Endodermal cell (in vitro differentiated cells): ENCODE results near the gene AIP. TPM values are rescaled to one million over a fixed set of nuclear protein-coding genes. Genes with fewer than 3 reads are reported as not detected.

ENCODE experiments used
- DNase-seq: peaks from one replicate; pipeline ENCODE4 v3.0.0-alpha.2; 2017
- H3K27ac ChIP-seq: 2 replicates; pipeline ENCODE4 v1.5.1; 2013; ENCODE audit warnings: mild to moderate bottlenecking, low read depth, low read length, moderate library complexity
- H3K27me3 ChIP-seq: 2 replicates; pipeline ENCODE4 v1.6.1; 2013; ENCODE audit warnings: mild to moderate bottlenecking, low read length, moderate library complexity; ENCODE audit not compliant: insufficient read depth, control insufficient read depth, poor library complexity, severe bottlenecking
- H3K36me3 ChIP-seq: 2 replicates; pipeline ENCODE4 v1.7.0; 2013; ENCODE audit warnings: mild to moderate bottlenecking, low read length, moderate library complexity; ENCODE audit not compliant: control insufficient read depth, insufficient read depth
- H3K4me1 ChIP-seq: one replicate; pipeline ENCODE4 v1.7.0; 2013; ENCODE audit warnings: low read length; ENCODE audit not compliant: control insufficient read depth, insufficient read depth
- H3K4me3 ChIP-seq: 2 replicates; pipeline ENCODE4 v1.5.1; 2013; ENCODE audit warnings: mild to moderate bottlenecking, low read length, moderate library complexity
- H3K9ac ChIP-seq: 2 replicates; pipeline ENCODE4 v1.6.1; 2013; ENCODE audit warnings: mild to moderate bottlenecking, low read length, moderate library complexity; ENCODE audit not compliant: poor library complexity, severe bottlenecking; ENCODE audit errors: extremely low read depth
- H3K9me3 ChIP-seq: 2 replicates; pipeline ENCODE4 v1.6.1; 2013; ENCODE audit warnings: mild to moderate bottlenecking, low read length, moderate library complexity; ENCODE audit not compliant: control insufficient read depth
- H3K27ac Mint-ChIP-seq: 2 replicates; pipeline ENCODE4 v1.8.0; 2020; ENCODE audit warnings: mixed read lengths
- H3K27me3 Mint-ChIP-seq: 2 replicates; pipeline ENCODE4 v1.8.0; 2021; ENCODE audit warnings: mild to moderate bottlenecking, mixed read lengths; ENCODE audit not compliant: insufficient read depth
- H3K36me3 Mint-ChIP-seq: 2 replicates; pipeline ENCODE4 v1.8.0; 2020; ENCODE audit warnings: low read depth, mixed read lengths
- H3K4me1 Mint-ChIP-seq: 2 replicates; pipeline ENCODE4 v1.8.0; 2020; ENCODE audit warnings: mixed read lengths
- H3K4me3 Mint-ChIP-seq: 2 replicates; pipeline ENCODE4 v1.8.0; 2020; ENCODE audit warnings: mild to moderate bottlenecking, moderate library complexity, mixed read lengths
- H3K9me3 Mint-ChIP-seq: 2 replicates; pipeline ENCODE4 v1.8.0; 2020; ENCODE audit warnings: mild to moderate bottlenecking, mixed read lengths
- CTCF ChIP-seq: fragments of 200-600 bp; sonication (generic); conservative IDR thresholded peaks from 2 replicates; pipeline ENCODE4 v1.5.0; 2021; ENCODE audit warnings: antibody characterized with exemption, mild to moderate bottlenecking
- WGBS, 2 experiments: methylation state at CpG; one replicate each; pipeline versions ENCODE4 v1.1.5 to v1.1.7; 2013; ENCODE audit warnings: missing lambda C conversion rate in 2 of 2, mixed read lengths in 1 of 2; ENCODE audit not compliant: insufficient coverage in 1 of 2, insufficient read length in 1 of 2; 5-methylcytosine and 5-hydroxymethylcytosine counted together
- total RNA-seq, 2 donors: library from RNA; stranded (reverse); fragmentation: NEBNext Ultra II Directional in 1 of 2; extraction: Animal tissue kit (Norgen Biotek cat#: 25700) in 1 of 2; gene quantifications; 2 replicates in 1 of 2; 3 replicates in 1 of 2; pipeline ENCODE4 v1.2.1, GENCODE V29; 2021

AIP gene
- total RNA-seq, 2 donors from 2014 or later, result 27.6 to 33.8 TPM

- no peaks in the 10 kb centered on the region for H3K36me3 ChIP-seq
- 93 to 96% methylated on average over 7 of the region's 7 CpGs for WGBS, 2 experiments
- peaks cover 1% of the 10 kb centered on the region for H3K4me1 Mint-ChIP-seq
- H3K27ac ChIP-seq, result no peak overlapping the region
- no peaks in the 10 kb centered on the region for H3K9me3 Mint-ChIP-seq
- H3K27me3 Mint-ChIP-seq, result peaks cover 42% of the 10 kb centered on the region
- H3K9ac ChIP-seq, result no peak overlapping the region
- DNase-seq, result no peak
- no peak overlapping the region for H3K4me3 ChIP-seq
- no peaks in the 10 kb centered on the region for H3K4me1 ChIP-seq
- H3K36me3 Mint-ChIP-seq, result no peaks in the 10 kb centered on the region
- no peak for TF ChIP-seq CTCF
- H3K27me3 ChIP-seq, result peaks cover 32% of the 10 kb centered on the region
- H3K9me3 ChIP-seq, result no peaks in the 10 kb centered on the region
- no peak overlapping the region for H3K4me3 Mint-ChIP-seq
- no peak overlapping the region for H3K27ac Mint-ChIP-seq
These were observed 31.3 kb downstream of the AIP start for GRCh38 chr11:67514116-67514515.

GRCh38 chr11:67516806-67517205 is 34.0 kb downstream of the AIP start:
- H3K9me3 Mint-ChIP-seq, result no peaks in the 10 kb centered on the region
- Histone ChIP-seq H3K36me3 (no peaks in the 10 kb centered on the region), H3K9me3 (no peaks in the 10 kb centered on the region), H3K9ac (no peak overlapping the region), H3K4me3 (no peak overlapping the region), H3K27ac (no peak overlapping the region), H3K4me1 (no peaks in the 10 kb centered on the region), H3K27me3 (peaks cover 16% of the 10 kb centered on the region)
- TF ChIP-seq CTCF, result no peak
- H3K4me3 Mint-ChIP-seq, result no peak overlapping the region
- H3K27me3 Mint-ChIP-seq, result peaks cover 30% of the 10 kb centered on the region
- WGBS, 2 experiments, result 89 to 94% methylated on average over 8 to 9 of the region's 9 CpGs
- H3K36me3 Mint-ChIP-seq, result no peaks in the 10 kb centered on the region
- H3K4me1 Mint-ChIP-seq, result no peaks in the 10 kb centered on the region
- H3K27ac Mint-ChIP-seq, result no peak overlapping the region
- DNase-seq, result no peak

GRCh38 chr11:67517784-67518552 is 35.1 kb downstream of the AIP start:
- Mint-ChIP-seq H3K36me3 (no peaks in the 10 kb centered on the region), H3K4me3 (no peak overlapping the region), H3K27me3 (peaks cover 25% of the 10 kb centered on the region), H3K27ac (no peak overlapping the region), H3K4me1 (no peaks in the 10 kb centered on the region), H3K9me3 (no peaks in the 10 kb centered on the region)
- no peak for DNase-seq
- H3K36me3 ChIP-seq, result no peaks in the 10 kb centered on the region
- no peaks in the 10 kb centered on the region for H3K9me3 ChIP-seq
- H3K9ac ChIP-seq, result no peak overlapping the region
- no peak overlapping the region for H3K27ac ChIP-seq
- 84 to 89% methylated on average over 4 to 10 of the region's 10 CpGs for WGBS, 2 experiments
- TF ChIP-seq CTCF, result no peak
- no peak overlapping the region for H3K4me3 ChIP-seq
- no peaks in the 10 kb centered on the region for H3K4me1 ChIP-seq
- peaks cover 15% of the 10 kb centered on the region for H3K27me3 ChIP-seq
